ENCODE measurements around the gene JAGN1.

JAGN1 gene

GRCh38 chr3:9915254-9916141, 25.1 kb downstream of the JAGN1 start:
- Histone ChIP-seq H3K27me3 (ENCODE audit: insufficient read depth, poor library complexity, severe bottlenecking) (no peaks in the 10 kb centered on the region), H3K36me3 (ENCODE audit: low read depth) (peaks cover 9% of the 10 kb centered on the region; the same call in 1 of the 2 replicates), H3K9me3 (ENCODE audit: severe bottlenecking) (no peaks in the 10 kb centered on the region), H3K4me3 (ENCODE audit: severe bottlenecking) (peak overlapping the region; percentile 3), H3K27ac (ENCODE audit: poor library complexity, severe bottlenecking) (peak overlapping the region; percentile 64), H3K4me1 (ENCODE audit: insufficient read depth, poor library complexity, severe bottlenecking) (peaks cover 10% of the 10 kb centered on the region)
- no peak for ATAC-seq (ENCODE audit: low read depth)
- TF ChIP-seq, protein P1, sequence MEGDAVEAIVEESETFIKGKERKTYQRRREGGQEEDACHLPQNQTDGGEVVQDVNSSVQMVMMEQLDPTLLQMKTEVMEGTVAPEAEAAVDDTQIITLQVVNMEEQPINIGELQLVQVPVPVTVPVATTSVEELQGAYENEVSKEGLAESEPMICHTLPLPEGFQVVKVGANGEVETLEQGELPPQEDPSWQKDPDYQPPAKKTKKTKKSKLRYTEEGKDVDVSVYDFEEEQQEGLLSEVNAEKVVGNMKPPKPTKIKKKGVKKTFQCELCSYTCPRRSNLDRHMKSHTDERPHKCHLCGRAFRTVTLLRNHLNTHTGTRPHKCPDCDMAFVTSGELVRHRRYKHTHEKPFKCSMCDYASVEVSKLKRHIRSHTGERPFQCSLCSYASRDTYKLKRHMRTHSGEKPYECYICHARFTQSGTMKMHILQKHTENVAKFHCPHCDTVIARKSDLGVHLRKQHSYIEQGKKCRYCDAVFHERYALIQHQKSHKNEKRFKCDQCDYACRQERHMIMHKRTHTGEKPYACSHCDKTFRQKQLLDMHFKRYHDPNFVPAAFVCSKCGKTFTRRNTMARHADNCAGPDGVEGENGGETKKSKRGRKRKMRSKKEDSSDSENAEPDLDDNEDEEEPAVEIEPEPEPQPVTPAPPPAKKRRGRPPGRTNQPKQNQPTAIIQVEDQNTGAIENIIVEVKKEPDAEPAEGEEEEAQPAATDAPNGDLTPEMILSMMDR (IDR thresholded peaks at IDR 0.05; ENCODE audit: poor library complexity, severe bottlenecking), result no peak
- no peak for DNase-seq (ENCODE audit: low spot score)

- H3K4me1 ChIP-seq (ENCODE audit: insufficient read depth, poor library complexity, severe bottlenecking), result peaks cover 10% of the 10 kb centered on the region
- TF ChIP-seq, protein P1 (IDR thresholded peaks at IDR 0.05; ENCODE audit: poor library complexity, severe bottlenecking), result no peak
- H3K36me3 ChIP-seq (ENCODE audit: low read depth), result peaks cover 9% of the 10 kb centered on the region; the same call in 1 of the 2 replicates
- H3K9me3 ChIP-seq (ENCODE audit: severe bottlenecking), result no peaks in the 10 kb centered on the region
- H3K4me3 ChIP-seq (ENCODE audit: severe bottlenecking), result no peak overlapping the region
- H3K27ac ChIP-seq (ENCODE audit: poor library complexity, severe bottlenecking), result peak overlapping the region; percentile 64
- peak; percentile 30 for DNase-seq (ENCODE audit: low spot score)
- H3K27me3 ChIP-seq (ENCODE audit: insufficient read depth, poor library complexity, severe bottlenecking), result no peaks in the 10 kb centered on the region
- ATAC-seq (ENCODE audit: low read depth), result no peak
Measured at GRCh38 chr3:9916346-9916733, 25.9 kb downstream of the JAGN1 start.

GRCh38 chr3:9916734-9917680, 26.6 kb downstream of the JAGN1 start, which contains the start of gene IL17RC:
Gene IL17RC (plus strand): TSS chr3:9917098. CDS start chr3:9917316, 218 bp downstream.
- Histone ChIP-seq H3K36me3 (ENCODE audit: low read depth) (peaks cover 9% of the 10 kb centered on the region; the same call in 1 of the 2 replicates), H3K4me1 (ENCODE audit: insufficient read depth, poor library complexity, severe bottlenecking) (peaks cover 10% of the 10 kb centered on the region), H3K9me3 (ENCODE audit: severe bottlenecking) (no peaks in the 10 kb centered on the region), H3K27me3 (ENCODE audit: insufficient read depth, poor library complexity, severe bottlenecking) (no peaks in the 10 kb centered on the region), H3K27ac (ENCODE audit: poor library complexity, severe bottlenecking) (peak within 1 kb of the TSS; percentile 64), H3K4me3 (ENCODE audit: severe bottlenecking) (peak within 1 kb of the TSS; percentile 36)
- TF ChIP-seq, protein P1 (IDR thresholded peaks at IDR 0.05; ENCODE audit: poor library complexity, severe bottlenecking), result no peak
- peak; percentile 97 for DNase-seq (ENCODE audit: low spot score)
- peak; percentile 95 for ATAC-seq (ENCODE audit: low read depth)

DNA sequence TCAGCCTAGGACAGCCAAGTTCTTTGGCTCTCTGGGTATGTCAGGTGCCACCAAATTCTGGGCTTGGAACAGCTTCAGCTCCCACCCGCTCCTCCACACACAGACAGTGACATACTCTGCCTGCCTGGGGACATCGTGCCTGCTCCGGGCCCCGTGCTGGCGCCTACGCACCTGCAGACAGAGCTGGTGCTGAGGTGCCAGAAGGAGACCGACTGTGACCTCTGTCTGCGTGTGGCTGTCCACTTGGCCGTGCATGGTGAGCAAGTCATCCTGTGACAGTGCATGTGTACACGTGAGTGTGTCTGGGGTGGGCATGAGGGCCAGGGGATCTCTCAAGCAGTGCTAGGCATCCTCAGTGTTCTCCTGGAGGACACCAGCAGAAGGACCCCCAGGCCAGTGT, 27.4 kb downstream of the JAGN1 start:
- Histone ChIP-seq H3K27ac (ENCODE audit: poor library complexity, severe bottlenecking) (peak overlapping the region; percentile 64), H3K27me3 (ENCODE audit: insufficient read depth, poor library complexity, severe bottlenecking) (no peaks in the 10 kb centered on the region), H3K4me3 (ENCODE audit: severe bottlenecking) (peak overlapping the region; percentile 36), H3K9me3 (ENCODE audit: severe bottlenecking) (no peaks in the 10 kb centered on the region), H3K36me3 (ENCODE audit: low read depth) (peaks cover 9% of the 10 kb centered on the region; the same call in 1 of the 2 replicates), H3K4me1 (ENCODE audit: insufficient read depth, poor library complexity, severe bottlenecking) (peaks cover 6% of the 10 kb centered on the region)
- ATAC-seq (ENCODE audit: low read depth) (no peak), DNase-seq (ENCODE audit: low spot score) (no peak)
- TF ChIP-seq, protein P1 (IDR thresholded peaks at IDR 0.05; ENCODE audit: poor library complexity, severe bottlenecking), result no peak
